Neutrophil (primary cell): ENCODE data around the gene RPP14.
A peak's percentile ranks its signal among the peaks of the same experiment; 100 is the strongest.

Experiments
- H3K27ac ChIP-seq: fragments of 200-600 bp; sonication (generic); 2 replicates; pipeline ENCODE4 v1.5.1; 2016; ENCODE audit warnings: mild to moderate bottlenecking, moderate library complexity
- H3K27me3 ChIP-seq: fragments of 200-600 bp; sonication (generic); 2 replicates; pipeline ENCODE4 v1.6.0; 2016; ENCODE audit warnings: mild to moderate bottlenecking
- H3K36me3 ChIP-seq: fragments of 200-600 bp; sonication (generic); 2 replicates; pipeline ENCODE4 v1.5.1; 2017
- H3K4me1 ChIP-seq, 2 experiments: fragments of 200-600 bp in 1 of 2; sonication (generic) in 1 of 2; 1 replicate in 1 of 2; 2 replicates in 1 of 2; pipeline versions ENCODE4 v1.5.1 to v1.6.1; 2013 to 2016; ENCODE audit warnings: low read depth in 1 of 2, low read length in 1 of 2, mild to moderate bottlenecking in 1 of 2, moderate library complexity in 1 of 2; ENCODE audit not compliant: control insufficient read depth in 1 of 2, insufficient read depth in 1 of 2
- H3K4me3 ChIP-seq, 2 experiments: fragments of 200-600 bp in 1 of 2; sonication (generic) in 1 of 2; 1 replicate in 1 of 2; 2 replicates in 1 of 2; pipeline ENCODE4 v1.5.1; 2013 to 2016; ENCODE audit warnings: low read depth in 1 of 2, low read length in 1 of 2, mild to moderate bottlenecking in 1 of 2, moderate library complexity in 1 of 2
- H3K9me3 ChIP-seq: fragments of 200-600 bp; sonication (generic); 2 replicates; pipeline ENCODE4 v1.5.1; 2016
- CTCF ChIP-seq: fragments of 200-600 bp; sonication (generic); IDR thresholded peaks from 2 replicates; pipeline ENCODE4 v1.5.1; 2016; ENCODE audit warnings: antibody characterized with exemption

Gene RPP14

GRCh38 chr3:58305882-58306711, at the start of gene RPP14, which contains the start of gene HTD2:
Gene RPP14 (plus strand): TSS chr3:58306245. CDS start chr3:58310330, 4,085 bp downstream.
Gene HTD2 (plus strand): TSS chr3:58306520. CDS start chr3:58317614, 11,094 bp downstream.
- Histone ChIP-seq H3K9me3 (no peaks in the 10 kb centered on the region), H3K27ac (peak within 1 kb of the TSS; percentile 98), H3K4me1 (peaks cover 17 to 18% of the 10 kb centered on the region in 2 experiments), H3K4me3 (peak within 1 kb of the TSS; percentile 87 to 91), H3K27me3 (peaks cover 16% of the 10 kb centered on the region), H3K36me3 (peaks cover 8% of the 10 kb centered on the region)
- peak; percentile 98 for TF ChIP-seq CTCF

DNA sequence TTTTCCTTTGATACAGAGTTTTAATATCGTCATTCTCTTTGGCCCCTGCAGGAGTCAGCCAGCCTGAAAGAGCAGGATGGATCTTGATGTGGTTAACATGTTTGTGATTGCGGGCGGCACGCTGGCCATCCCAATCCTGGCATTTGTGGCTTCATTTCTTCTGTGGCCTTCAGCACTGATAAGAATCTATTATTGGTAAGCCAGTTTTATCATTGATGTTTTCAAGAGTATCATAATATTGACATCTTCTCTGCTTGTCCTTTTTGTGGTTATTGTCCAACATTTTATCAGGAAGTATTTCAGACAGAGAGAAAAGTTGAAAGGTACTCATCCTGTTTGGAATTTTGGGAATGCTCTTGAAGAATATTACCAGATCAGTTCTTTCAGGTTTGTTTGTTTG, 49.5 kb upstream of the RPP14 start:
- H3K4me3 ChIP-seq: no peak overlapping the region
- no peak overlapping the region for H3K27ac ChIP-seq
- no peaks in the 10 kb centered on the region for H3K4me1 ChIP-seq
- no peaks in the 10 kb centered on the region for H3K27me3 ChIP-seq
- H3K9me3 ChIP-seq: no peaks in the 10 kb centered on the region
- peaks cover 3% of the 10 kb centered on the region for H3K36me3 ChIP-seq
- no peak for TF ChIP-seq CTCF

DNA sequence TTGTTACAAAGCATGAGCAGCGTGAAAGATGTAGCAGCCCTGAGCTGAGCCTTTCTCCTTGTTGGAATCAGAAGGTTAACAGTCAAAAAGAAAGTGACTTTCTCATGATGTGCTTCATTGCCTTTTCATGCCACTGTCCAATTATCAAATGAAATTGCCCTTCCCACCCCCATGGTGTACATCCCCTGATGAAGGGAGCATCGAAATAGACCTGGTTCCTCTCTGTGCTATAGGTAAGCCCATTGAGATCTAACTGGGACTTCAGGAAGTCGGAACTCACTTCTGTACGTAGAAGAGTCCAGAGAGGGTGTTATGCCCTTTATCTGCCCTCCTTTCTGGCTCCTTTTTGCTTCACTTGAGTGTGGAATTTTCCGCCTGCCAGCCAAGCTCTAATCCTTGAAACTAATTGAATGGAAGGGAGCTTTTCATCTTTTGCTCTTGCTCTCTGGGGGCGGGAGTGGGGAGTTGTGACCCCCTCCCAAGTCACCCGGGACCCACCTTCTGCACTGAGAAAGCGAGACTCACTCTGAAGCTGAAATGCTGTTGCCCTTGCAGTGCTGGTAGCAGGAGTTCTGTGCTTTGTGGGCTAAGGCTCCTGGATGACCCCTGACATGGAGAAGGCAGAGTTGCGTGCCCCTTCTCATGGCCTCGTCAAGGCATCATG, 47.5 kb upstream of the RPP14 start:
- no peak for TF ChIP-seq CTCF
- no peaks in the 10 kb centered on the region for H3K27me3 ChIP-seq
- H3K27ac ChIP-seq: no peak overlapping the region
- peaks cover 3% of the 10 kb centered on the region for H3K36me3 ChIP-seq
- no peaks in the 10 kb centered on the region for H3K9me3 ChIP-seq
- no peak overlapping the region for H3K4me3 ChIP-seq
- H3K4me1 ChIP-seq: no peaks in the 10 kb centered on the region

GRCh38 chr3:58260261-58260731, 45.7 kb upstream of the RPP14 start:
- no peak overlapping the region for H3K27ac ChIP-seq
- TF ChIP-seq CTCF: no peak
- no peaks in the 10 kb centered on the region for H3K4me1 ChIP-seq
- H3K36me3 ChIP-seq: peaks cover 3% of the 10 kb centered on the region
- H3K27me3 ChIP-seq: no peaks in the 10 kb centered on the region
- H3K9me3 ChIP-seq: no peaks in the 10 kb centered on the region
- H3K4me3 ChIP-seq: no peak overlapping the region

DNA sequence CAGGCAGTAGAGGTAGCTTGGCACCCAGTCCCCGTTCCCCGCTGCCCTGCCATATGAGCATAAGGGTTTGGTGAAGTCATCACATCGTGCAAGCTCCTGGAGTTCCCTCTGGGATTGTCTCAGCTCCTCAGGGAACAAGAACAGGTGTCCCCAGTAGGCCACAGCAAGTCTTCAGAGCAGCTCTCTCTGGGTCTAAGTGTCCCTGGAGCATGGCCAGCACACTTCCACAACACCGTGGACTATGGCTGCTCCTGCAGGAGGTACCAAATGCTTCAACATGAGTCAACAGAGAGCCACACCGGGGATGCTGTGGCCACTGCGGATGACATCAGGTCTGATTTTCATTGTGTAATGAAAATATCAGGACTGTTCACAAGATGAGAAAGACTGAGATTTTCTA, 45.3 kb upstream of the RPP14 start:
- Histone ChIP-seq H3K36me3 (peaks cover 3% of the 10 kb centered on the region), H3K27me3 (no peaks in the 10 kb centered on the region), H3K9me3 (no peaks in the 10 kb centered on the region), H3K4me1 (no peaks in the 10 kb centered on the region), H3K27ac (no peak overlapping the region), H3K4me3 (no peak overlapping the region)
- TF ChIP-seq CTCF: no peak
